ENCODE results near the gene STK32C. TPM values are rescaled to one million over a fixed set of nuclear protein-coding genes. Genes with fewer than 3 reads are reported as not detected.

Gene STK32C
- total RNA-seq, 1 donor from 2014 or later: 21.5 TPM

DNA sequence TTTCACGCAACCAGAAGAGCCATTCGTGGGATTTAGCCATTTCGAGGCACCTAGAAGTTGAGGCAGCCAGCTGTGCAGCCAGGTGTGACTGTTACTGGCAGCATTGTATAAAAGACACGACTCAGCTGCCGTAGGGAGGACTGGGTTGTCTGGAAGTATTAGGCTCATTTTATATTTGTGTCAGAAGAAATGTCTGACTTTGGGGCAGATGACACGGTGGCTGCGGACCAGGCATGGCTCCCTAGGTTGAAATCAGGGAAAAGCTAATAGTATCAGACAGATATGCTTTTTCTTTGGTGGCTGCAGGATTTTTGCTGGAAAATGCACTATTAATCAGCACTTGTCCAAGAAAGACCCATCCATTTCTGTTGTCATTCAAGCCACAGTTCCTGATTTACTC is 125.2 kb downstream of the STK32C start:
- no peak for DNase-seq

DNA sequence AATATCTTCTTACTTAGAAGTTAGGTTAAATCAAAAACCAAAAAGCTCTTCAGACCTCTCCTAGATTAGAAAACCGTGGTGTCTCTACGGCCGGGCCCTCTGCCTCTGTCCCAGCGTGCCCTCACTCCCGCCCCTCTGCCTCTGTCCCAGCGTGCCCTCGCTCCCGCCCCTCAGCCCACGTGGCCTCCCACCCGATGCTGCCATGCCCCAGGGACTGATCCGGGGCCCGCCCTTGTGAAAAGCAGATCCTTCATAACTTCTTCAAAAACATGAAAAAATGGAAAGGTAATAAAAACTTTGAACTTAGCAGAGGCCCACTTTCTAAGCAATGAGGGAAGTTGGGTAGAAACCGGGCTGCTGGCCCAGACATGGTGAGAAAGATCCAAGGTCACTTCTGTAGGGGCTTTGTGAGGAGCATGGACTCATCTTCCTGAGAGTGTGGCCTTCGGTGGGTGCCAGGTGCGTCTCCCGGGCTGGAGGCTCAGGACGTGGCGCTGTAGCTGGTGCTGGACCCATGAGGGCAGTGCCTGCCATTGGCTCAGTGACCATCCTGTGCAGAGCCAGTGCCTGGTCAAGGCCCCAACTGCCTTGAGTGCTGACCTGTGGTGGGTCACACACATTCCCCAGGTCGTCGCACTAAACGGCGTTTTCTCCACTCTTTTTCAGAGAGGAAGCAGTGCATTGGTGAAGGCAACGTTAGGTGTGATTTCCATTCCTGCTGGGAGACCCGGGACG is 125.9 kb downstream of the STK32C start:
- DNase-seq: no peak

DNA sequence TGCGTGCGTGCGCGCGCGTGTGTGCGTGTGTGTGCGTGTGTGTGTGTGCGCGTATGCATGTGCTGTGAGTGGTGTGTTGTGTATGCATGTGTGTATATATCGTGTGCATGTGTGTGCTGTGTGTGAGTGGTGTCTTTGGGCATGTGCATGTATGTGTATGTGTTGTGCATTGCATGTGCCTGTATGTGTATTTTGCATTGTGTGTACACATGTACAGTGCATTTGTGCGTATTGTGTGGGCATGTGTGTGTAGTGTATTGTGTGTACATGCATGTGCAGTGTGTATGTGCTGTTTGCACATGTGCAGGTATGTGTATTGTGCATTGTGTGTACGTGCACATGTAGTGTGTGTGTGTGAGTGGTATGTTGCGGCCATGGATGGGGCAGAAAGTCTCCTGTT is 127.0 kb downstream of the STK32C start:
- DNase-seq: no peak

DNA sequence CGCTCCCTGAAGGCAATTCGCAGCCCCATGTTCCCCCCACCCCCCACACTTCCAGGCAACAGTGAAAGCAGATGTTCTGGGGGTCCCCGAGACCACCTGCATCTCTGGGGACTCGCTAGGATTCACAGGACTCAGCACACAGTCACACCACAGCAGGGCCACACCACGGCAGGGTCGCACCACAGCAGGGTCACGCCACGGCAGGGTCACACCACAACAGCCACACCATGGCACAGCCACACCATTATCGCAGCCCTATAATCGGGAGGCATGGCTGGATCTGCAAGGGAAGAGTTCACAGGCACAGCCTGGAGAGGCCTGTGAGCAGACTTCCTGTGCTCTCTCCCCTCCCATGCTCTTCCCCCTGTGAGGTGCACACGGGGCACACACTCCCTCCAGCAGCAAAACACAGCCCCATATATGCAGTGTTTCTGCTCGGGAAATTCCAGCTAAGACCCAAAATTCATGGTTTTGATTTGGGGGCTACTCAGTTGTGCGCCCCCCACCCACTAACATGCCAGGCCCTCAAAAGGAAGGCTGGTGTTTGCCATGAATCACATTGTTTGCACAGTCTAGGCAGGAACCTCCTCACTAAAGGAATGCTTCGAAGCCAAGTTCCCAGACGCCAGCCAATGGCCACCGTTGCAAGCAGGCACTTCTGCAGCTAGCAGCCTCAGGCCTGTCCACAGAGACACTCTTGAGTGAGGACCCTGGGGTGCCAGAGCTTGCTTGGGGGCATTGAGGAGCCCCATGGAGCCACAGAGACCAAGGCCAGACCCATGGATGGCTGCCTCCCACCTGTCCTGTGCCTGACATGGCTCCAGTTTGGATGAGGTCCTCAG is 128.0 kb downstream of the STK32C start:
- no peak for DNase-seq

DNA sequence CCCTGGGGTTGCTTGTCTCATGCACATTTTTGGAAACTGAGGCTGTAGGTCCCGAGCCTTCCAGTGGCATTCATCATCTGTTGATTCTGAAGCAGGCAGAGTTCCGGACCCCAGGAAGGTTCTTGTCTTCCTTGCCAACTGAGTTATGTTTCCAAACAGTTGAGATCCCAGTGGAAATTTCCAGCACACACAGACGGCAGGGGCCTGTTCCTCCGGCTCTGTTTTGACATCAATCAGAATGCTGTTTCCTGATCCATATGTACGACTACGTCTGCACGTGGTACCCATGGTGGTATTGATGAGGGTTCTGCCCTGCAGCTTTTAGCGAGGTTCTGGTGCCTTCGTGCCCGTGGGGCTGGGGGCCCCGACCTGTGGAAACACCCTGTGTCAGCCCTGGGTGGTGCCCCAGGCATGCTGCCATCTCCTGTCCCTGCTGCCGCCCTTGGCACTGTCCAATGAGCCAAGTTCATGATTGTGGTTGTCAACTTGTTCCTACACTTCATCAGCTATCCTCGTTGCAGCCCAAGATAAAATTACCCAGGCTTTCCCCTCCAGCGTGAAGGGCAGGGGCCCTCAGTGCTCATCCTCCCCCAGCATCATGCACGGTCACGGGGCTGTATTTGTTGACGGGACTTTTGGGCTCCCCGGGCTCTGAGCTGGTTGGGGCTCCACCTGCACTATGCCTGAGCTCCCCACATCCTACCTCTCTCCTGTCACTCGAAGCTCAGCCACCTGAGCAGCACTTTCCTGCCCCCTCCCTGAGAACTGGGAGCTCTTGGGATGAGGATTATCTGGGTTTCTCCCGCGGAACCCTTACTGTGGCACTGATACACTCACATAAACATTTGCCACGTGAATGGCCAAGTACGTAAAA is 128.8 kb downstream of the STK32C start:
- DNase-seq: no peak

DNA sequence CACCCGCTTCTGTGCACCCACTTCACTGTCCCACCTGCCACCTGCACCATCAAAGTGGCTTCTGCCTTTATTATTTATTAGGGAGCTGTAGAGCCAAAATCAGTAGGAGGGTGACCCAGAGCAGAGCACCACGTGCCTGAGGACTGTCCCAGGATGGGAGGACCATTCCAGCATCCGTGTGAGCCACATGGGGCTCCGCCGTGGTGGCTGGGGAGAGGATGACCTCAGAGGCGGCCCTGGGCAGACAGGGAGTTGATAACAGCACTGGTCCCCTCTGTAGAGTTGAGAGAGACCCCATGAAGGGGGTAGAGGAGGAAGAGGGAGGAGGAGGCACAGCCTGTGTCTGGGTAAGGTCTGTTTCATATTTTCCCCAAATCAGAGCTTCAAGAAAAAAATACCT is 129.7 kb downstream of the STK32C start:
- no peak for DNase-seq

DNA sequence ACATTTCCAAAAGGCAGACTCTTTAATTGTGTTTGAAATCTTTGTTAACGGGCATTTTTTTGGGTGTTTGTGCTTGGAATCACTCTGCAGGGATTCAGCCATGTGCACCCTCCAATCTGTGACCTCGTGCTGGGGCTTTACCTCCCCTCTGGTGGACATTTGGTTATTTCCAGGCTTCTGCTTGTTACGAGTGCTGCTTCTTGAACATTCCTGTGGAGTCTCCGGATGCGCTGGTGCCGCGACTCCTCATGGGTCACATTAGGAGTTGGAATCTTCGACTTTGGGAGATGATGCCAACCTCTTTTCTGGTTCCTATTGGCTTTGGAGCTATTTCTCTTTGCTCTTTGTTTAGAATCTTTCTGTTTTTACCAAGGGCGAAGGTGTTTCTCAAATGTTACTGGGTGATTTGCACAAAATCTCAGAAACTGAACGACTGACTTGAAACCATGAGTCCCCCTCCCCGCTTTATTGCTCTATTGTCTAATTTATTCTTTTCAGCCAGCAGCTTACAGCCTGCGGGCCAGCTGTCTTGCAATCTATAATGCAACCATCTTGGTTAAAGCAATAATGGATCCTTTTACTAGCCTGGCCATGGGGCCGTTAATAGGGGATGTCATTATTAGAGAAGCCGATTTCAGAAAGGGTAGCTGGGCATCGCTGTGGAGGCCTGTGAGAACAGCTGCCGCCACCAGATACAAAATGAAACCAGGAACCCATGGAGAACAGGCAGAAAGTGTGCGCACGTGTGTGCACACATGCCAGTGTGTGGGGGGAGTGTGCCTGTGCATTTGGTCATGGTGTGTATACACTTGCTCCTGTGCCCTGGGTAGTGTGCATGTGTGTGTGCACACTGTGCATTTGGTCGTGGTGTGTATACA is 130.9 kb downstream of the STK32C start:
- no peak for DNase-seq

DNA sequence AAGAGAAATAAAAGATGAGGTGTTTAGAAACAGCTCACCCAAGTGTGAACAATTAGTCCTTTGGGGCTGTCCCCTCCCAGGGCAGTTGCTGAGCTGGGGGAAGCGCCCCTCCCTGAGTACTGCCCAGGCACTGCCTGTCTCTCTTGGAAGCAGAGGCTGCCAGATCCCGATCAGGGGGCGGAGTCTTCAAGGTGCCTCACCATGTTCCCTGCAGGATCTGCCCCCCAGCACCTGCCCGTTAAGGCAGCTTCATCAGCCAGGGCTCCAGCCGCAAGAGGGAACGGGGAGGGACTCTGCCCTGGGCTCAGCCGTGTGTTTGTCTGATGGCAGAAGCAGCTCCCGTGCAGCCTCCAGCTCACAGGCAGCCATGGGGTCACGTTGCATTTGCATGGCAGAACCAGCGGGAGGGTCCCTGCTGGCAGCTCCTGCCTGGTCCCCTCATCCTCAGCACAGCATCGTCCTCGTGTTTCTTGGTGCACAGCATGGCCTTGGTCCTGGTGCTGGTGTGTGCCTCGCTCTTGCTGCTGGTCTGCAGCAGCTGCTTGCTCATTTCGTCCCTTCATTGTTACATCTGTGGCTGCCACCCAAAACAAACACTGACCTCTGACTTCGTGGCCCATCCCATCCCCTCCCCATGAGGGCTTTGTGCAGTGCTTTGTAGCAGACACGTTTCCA is 131.7 kb downstream of the STK32C start:
- DNase-seq: peak; percentile 52

DNA sequence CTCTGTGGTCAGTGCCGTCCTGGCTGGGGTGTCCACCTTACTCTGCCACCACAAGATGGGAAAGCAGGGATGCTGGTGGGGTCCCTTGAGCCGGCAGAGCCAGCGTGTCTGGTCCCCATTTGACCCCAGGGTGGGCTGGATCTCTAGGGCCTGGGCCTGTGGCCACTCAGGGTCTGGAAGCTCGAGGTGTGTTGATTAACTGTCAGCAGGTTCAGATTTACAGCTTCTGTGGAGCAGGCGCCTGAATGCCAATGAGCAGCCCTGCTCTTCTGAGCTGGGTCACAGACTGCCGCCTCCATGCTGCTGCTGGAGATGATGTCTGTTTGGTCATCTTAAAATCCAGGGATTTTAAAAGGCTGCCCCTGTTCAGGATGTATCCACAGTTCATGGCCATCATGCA is 132.3 kb downstream of the STK32C start:
- DNase-seq: no peak

DNA sequence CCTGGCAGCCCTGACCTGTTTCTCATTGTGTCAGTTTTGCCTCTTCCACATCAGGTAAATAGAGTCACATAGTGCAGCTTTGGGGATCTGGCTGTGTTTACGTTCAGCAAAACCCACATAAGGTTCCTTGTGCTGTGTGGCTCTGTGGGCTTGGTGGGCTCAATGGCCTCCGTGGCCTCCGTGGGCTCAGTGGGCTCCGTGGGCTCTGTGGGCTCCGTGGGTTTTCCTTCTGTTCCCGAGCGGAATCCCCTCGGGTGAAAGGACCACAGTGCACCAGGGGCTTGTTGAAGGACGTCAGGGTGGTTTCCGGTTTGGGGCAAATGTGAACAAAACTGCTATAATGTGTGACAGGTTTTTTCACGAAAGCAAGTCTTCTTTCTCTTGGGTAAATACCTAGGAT is 133.5 kb downstream of the STK32C start:
- no peak for DNase-seq

DNA sequence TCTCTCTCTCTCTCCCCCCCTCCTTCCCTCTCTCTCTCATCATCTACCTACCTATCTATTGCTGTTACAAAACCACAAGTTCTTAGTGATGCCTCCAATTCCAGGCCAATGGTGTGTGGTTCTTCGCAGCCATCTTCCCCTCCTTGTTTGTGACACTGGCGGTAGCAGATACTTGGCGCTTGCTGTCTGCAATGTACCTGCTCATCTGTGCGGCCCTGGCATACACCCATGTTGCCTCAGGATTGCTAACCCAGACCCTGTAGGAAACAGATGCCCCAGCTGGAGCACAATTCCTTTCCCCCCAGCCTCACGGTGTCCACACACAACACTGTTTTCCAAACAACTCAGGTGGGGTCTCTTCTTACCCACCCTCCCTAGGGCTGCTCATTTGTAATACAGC is 134.6 kb downstream of the STK32C start:
- DNase-seq: no peak

DNA sequence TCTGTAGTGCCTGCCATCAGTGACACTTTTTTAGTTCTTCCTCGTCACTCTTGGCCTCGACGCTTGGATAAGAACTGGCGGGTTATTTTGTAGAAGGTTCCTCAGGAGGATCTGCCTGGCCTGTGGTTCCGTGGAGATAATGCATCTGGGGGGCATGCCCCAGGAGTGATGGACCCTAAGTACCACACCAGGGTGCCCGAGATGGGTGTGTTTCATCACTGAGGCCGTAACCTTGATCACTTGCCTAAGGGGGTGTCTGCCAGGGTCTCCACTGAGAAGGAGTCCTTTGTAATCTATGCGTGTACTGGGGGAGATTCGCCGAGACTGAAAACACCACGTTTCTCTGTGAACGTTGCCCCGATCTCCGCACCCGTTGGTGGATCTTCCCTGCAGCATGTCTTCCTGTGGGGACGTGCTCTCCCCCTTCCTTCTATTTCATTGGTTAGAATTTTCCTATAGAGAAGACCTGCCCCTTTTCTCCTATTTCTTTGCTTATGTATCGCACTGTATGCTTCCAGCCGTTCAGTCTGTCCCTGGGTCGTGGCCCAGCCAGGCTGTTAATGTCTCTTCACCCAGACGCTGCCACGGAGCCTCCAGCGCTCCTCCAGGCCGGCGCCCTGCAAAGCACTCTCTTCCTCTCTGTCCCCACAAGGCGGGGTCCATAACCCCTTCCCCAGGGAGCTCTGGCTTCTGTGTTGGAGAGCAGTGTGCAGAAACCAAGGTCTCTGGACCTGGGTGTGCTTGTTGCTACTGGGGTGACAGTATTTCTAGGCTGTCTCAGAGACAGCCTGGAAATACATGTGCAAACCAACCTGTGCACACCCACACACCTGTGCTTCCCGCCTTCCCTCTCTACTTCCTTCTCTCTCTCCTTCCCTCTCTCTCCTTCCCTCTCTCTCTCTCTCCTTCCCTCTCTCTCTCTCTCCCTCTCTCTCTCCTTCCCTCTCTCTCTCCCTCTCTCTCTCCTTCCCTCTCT is 135.4 kb downstream of the STK32C start:
- DNase-seq: no peak

DNA sequence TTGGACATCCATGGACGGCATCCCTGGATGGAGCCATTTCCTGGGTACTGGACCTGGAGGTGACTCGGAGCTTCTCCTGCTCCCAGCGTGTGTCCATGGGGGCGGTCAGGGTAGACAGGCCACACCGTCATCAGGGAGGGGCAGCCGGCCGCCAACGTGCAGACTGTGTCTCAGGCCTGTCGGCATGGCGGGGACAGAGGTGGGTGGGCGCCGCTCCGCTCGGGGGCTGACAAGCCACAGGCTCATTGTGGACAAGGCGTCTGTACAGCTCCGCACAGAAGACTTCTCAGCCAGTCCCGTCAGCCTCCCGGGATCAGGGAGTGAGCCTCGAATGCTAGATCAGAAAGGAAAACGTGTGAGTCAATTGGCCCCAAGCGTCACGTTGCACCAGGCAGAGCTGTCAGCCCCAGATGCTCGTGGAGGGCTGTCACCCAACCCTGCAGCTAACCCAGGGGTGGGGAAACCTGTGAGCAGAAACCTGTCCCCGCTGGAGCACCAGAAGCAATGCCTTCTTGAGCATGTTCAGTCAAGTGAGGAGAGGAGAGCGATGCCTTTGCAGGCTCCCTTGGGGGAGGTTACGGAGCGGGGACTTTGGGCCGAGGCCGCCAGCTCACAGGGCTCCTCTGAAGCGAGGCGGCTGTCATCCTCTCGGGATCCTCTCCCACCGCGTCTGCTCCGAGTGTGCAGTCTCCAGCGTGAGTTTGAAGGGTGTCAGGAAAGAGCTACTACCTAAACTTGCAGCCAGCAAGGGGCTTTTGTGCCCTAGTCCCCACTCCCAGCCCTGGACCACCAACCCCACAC is 137.0 kb downstream of the STK32C start:
- no peak for DNase-seq

DNA sequence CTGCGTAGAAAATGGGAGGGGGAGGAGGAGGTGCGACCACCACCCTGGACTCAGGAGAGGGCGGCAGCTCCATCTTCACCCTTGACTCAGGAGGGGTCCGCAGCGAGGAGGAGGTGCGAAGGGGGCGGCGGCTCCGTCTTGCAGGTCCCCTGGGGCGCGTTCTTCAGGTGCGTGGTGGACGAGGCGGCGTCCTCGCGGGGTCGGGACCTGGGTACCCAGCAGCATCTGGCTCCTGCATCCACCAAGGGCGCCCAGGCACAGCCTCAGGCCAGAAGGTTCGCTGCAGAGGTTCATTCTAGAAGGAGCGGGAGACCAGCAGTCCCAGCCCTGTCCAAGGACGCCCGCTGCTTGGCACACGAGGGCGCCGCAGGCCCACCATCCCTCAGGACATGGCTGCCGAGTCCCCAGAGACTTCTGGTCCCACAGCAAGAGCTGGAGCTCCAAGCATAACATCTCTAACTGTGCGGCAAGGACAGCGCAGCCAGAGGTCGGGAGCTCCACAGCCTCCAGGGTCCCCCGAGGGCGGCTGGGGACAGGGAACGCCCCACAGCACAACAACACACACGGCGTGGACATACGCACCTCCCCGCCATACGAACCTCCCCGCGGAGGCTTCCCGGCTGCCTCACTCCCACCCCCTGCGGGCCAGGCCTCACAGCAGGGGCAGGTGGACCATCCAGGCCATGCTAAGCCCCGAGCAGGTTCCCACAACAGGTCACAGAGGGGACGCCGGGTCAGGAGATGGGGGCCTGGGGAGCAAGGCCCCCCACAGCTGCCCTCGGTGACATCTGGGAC is 137.8 kb downstream of the STK32C start:
- no peak for DNase-seq

DNA sequence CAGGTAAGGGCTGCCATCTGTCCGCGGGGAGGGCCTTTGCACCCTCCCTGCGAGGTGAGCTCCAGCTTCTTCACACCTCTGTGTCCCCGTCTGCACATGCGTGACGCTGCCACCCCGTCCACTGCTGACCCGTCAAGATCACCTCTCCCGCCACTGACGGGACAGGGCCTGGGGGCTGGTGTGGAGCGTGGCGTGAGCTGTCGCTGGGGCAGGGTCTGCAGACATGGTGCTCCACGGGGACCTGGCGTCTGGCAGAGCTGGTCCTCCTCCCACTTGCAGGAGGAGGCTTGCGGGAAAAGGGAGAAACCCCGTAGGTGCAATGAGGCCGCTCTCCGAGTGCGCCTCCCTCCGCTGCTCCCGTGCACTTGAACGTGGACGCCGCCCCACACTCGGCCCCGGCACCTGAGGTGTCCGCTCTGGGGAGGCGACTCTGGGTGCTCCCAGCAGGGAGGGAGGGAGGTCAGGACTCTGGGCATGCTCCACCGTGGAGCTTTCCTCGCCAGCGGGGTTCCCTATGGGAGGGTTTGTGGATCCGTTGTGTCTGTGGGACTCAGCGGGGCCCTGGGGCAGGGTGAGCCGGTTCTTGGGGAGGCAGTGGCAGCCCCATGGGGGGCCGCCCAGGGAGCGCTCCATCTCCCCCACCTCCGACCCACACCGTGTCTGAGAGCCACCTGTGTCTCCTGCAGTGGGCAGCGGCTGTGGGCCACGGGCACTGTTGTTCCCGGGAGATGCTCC is 138.6 kb downstream of the STK32C start:
- no peak for DNase-seq

DNA sequence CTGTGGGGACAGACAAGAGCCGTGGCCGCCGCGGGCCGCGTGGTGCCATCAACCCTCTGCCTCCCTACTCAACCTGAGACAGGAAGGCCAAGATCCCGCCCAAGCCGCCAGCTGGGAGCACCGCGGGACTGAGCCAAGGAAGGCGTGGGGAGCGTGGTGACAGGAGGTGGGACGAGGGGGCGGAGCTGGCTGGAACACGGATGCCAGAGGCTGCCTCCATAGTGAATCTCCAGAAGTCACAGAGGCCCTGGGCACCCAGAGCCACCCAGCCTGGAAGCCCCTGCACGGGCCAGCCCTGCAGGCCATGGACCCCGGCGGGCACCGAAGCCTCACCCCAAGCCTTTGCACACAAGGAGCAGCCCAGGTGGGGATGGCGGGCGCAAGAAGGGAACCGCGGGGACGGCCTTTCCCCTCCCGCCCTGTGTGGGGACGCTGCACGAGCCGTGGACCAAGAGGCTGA is 139.1 kb downstream of the STK32C start:
- no peak for DNase-seq

DNA sequence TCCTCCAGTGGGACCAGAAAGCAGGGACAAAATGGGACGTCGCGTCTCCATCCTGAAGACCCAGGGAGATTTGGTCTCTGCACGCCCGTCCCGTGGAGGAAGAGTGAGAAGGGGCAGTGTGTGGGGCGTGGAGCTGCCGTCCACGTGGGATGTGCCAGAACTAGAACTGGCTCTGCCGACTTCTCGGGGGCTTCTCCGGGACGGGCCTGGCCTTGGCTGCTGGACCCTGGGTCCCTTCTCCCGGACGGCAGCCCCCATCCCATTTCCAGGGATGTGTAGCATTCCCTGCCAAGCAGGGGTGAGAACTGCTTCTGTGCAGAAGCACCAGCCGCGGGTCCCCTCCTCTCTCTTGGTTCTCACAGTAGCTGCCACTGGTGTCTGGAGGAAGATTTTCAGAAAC is 139.8 kb downstream of the STK32C start:
- no peak for DNase-seq

All from occipital lobe (tissue), 2 donors.